Measurements from ENCODE around the gene BCAR1. TPM values are rescaled to one million over a fixed set of nuclear protein-coding genes. Genes with fewer than 3 reads are reported as not detected.

Gene BCAR1
- total and polyA plus RNA-seq, 2 of the 13 experiments (the other 11 are each of a cell fraction or from before 2014, with no cell fraction given), result 48.1 to 51.7 TPM

- peak; percentile 62; the same call in 1 of the 2 replicates for TF ChIP-seq ARID2 (CRISPR knock-in tag; IDR thresholded peaks at IDR 0.05; ENCODE audit: borderline replicate concordance)
- TF ChIP-seq HNF4A (CRISPR knock-in tag; IDR thresholded peaks at IDR 0.05), result no peak
- TF ChIP-seq, protein P1, sequence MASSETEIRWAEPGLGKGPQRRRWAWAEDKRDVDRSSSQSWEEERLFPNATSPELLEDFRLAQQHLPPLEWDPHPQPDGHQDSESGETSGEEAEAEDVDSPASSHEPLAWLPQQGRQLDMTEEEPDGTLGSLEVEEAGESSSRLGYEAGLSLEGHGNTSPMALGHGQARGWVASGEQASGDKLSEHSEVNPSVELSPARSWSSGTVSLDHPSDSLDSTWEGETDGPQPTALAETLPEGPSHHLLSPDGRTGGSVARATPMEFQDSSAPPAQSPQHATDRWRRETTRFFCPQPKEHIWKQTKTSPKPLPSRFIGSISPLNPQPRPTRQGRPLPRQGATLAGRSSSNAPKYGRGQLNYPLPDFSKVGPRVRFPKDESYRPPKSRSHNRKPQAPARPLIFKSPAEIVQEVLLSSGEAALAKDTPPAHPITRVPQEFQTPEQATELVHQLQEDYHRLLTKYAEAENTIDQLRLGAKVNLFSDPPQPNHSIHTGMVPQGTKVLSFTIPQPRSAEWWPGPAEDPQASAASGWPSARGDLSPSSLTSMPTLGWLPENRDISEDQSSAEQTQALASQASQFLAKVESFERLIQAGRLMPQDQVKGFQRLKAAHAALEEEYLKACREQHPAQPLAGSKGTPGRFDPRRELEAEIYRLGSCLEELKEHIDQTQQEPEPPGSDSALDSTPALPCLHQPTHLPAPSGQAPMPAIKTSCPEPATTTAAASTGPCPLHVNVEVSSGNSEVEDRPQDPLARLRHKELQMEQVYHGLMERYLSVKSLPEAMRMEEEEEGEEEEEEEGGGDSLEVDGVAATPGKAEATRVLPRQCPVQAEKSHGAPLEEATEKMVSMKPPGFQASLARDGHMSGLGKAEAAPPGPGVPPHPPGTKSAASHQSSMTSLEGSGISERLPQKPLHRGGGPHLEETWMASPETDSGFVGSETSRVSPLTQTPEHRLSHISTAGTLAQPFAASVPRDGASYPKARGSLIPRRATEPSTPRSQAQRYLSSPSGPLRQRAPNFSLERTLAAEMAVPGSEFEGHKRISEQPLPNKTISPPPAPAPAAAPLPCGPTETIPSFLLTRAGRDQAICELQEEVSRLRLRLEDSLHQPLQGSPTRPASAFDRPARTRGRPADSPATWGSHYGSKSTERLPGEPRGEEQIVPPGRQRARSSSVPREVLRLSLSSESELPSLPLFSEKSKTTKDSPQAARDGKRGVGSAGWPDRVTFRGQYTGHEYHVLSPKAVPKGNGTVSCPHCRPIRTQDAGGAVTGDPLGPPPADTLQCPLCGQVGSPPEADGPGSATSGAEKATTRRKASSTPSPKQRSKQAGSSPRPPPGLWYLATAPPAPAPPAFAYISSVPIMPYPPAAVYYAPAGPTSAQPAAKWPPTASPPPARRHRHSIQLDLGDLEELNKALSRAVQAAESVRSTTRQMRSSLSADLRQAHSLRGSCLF (CRISPR knock-in tag; IDR thresholded peaks at IDR 0.05; ENCODE audit: borderline replicate concordance), result no peak
- 0 out of 2 replicates have a peak, but pooled peaks have one; percentile 49 for TF ChIP-seq ZNF770 (CRISPR knock-in tag; IDR thresholded peaks at IDR 0.05)
- no peak for TF ChIP-seq ZNF136 (CRISPR knock-in tag; IDR thresholded peaks at IDR 0.05; ENCODE audit: low read depth)
- TF ChIP-seq TBX3 (IDR thresholded peaks at IDR 0.05; ENCODE audit: borderline replicate concordance), result no peak
- no peak for TF ChIP-seq CENPBD1 (CRISPR knock-in tag; IDR thresholded peaks at IDR 0.05; ENCODE audit: borderline replicate concordance, low read depth)
- TF ChIP-seq, protein P2, sequence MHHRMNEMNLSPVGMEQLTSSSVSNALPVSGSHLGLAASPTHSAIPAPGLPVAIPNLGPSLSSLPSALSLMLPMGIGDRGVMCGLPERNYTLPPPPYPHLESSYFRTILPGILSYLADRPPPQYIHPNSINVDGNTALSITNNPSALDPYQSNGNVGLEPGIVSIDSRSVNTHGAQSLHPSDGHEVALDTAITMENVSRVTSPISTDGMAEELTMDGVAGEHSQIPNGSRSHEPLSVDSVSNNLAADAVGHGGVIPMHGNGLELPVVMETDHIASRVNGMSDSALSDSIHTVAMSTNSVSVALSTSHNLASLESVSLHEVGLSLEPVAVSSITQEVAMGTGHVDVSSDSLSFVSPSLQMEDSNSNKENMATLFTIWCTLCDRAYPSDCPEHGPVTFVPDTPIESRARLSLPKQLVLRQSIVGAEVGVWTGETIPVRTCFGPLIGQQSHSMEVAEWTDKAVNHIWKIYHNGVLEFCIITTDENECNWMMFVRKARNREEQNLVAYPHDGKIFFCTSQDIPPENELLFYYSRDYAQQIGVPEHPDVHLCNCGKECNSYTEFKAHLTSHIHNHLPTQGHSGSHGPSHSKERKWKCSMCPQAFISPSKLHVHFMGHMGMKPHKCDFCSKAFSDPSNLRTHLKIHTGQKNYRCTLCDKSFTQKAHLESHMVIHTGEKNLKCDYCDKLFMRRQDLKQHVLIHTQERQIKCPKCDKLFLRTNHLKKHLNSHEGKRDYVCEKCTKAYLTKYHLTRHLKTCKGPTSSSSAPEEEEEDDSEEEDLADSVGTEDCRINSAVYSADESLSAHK (CRISPR knock-in tag; IDR thresholded peaks at IDR 0.05; ENCODE audit: borderline replicate concordance), result no peak
- no peak; the same call in 1 of the 2 replicates for TF ChIP-seq KDM5B (CRISPR knock-in tag; IDR thresholded peaks at IDR 0.05; ENCODE audit: borderline replicate concordance)
- TF ChIP-seq ZMYM3 (CRISPR knock-in tag; IDR thresholded peaks at IDR 0.05), result no peak
- no peak for TF ChIP-seq JUND (CRISPR knock-in tag; IDR thresholded peaks at IDR 0.05)
- TF ChIP-seq RBAK (CRISPR knock-in tag; IDR thresholded peaks at IDR 0.05), result no peak
- TF ChIP-seq ZNF687 (CRISPR knock-in tag; IDR thresholded peaks at IDR 0.05), result peak; percentile 55; the same call in 1 of the 2 replicates
These were observed 24.7 kb downstream of the BCAR1 start (continued) for GRCh38 chr16:75226550-75227360.

Measured in HepG2 (cell line).